Epithelial cell of alveolus of lung (primary cell): ENCODE data around the gene TTLL4. TPM values are rescaled to one million over a fixed set of nuclear protein-coding genes. Genes with fewer than 3 reads are reported as not detected.

Experiments used
- total RNA-seq: library from RNA; depleted of rRNA; stranded (reverse); fragments of >200 nt; gene quantifications from 2 replicates; pipeline ENCODE4 v1.2.1, GENCODE V29; 2015

TTLL4 gene
- 6.3 and 7.9 TPM in 2 replicates for total RNA-seq

GRCh38 chr2:218710687-218711549, at the start of gene TTLL4:
Gene TTLL4 (plus strand): TSS chr2:218710835. CDS start chr2:218737677, 26,842 bp downstream.

GRCh38 chr2:218671654-218672566, 38.7 kb upstream of the TTLL4 start, which contains the start of the genes RNF25 and STK36:
Gene RNF25 (minus strand): TSS chr2:218672002. CDS start chr2:218671970, 32 bp downstream.
Gene STK36 (plus strand): TSS chr2:218672086. CDS start chr2:218672830, 744 bp downstream.

GRCh38 chr2:218781691-218782527, 71.3 kb downstream of the TTLL4 start, which contains the start of gene CYP27A1:
Gene CYP27A1 (plus strand): TSS chr2:218782147. CDS start chr2:218782183, 36 bp downstream.

Other genes starting within 250 kb of the TTLL4 start
- gene USP37, start 142.5 kb upstream of the TTLL4 start, total RNA-seq: 5.5 and 6.6 TPM in 2 replicates
- 39.6 and 68.0 TPM in 2 replicates for gene CNOT9, start 142.0 kb upstream of the TTLL4 start, total RNA-seq
- gene PLCD4, start 102.9 kb upstream of the TTLL4 start, total RNA-seq: 0.13 and 9.3 TPM in 2 replicates
- gene ZNF142, start 51.2 kb upstream of the TTLL4 start, total RNA-seq: 11.2 and 16.9 TPM in 2 replicates
- gene BCS1L, start 51.2 kb upstream of the TTLL4 start, total RNA-seq: 30.1 and 45.3 TPM in 2 replicates
- 24.0 and 24.7 TPM in 2 replicates for gene RNF25, start 38.8 kb upstream of the TTLL4 start, total RNA-seq
- 7.6 and 25.6 TPM in 2 replicates for gene STK36, start 38.7 kb upstream of the TTLL4 start, total RNA-seq
- gene CYP27A1, start 71.3 kb downstream of the TTLL4 start, total RNA-seq: 13.3 and 30.4 TPM in 2 replicates
- 0.40 TPM in 1 of 2 replicates, not detected in the other for gene PRKAG3, start 121.0 kb downstream of the TTLL4 start, total RNA-seq
- not detected in 2 replicates for gene WNT6, start 149.0 kb downstream of the TTLL4 start, total RNA-seq
- 0.08 TPM in 1 of 2 replicates, not detected in the other for gene WNT10A, start 170.0 kb downstream of the TTLL4 start, total RNA-seq
- gene CDK5R2, start 248.8 kb downstream of the TTLL4 start, total RNA-seq: under 0.01 TPM in 1 of 2 replicates, not detected in the other